ENCODE results near the gene DPF3.

- TF ChIP-seq CTCF (conservative IDR thresholded peaks at IDR 0.05 in 1 of 2, IDR thresholded peaks at IDR 0.05 in 1 of 2; ENCODE audit: low read depth in 1 of 2, low read length in 2 of 2) (no peak), EZH2 (IDR thresholded peaks at IDR 0.05; ENCODE audit: low read length, missing control alignments) (no peak)
Measured at GRCh38 chr14:72625689-72626088, 268.2 kb downstream of the DPF3 start.

Measured in fibroblast of lung (primary cell).